Activated naive CD8-positive, alpha-beta T cell treated with anti-CD3 and anti-CD28 coated beads, Interleukin-2, amount 50 U/mL, for 24 hours (primary cell): Measurements from ENCODE around the gene UBE2Z.

Source experiments
- ATAC-seq: fragments of 150-1000 bp; cut with Tn5 transposase; one replicate; pipeline ENCODE4 v1.10.0; 2021
- DNase-seq: peaks from one replicate; pipeline ENCODE4 v3.0.0; 2021
- H3K27ac Mint-ChIP-seq: one replicate; pipeline ENCODE4 v1.8.0; 2021; ENCODE audit warnings: mild to moderate bottlenecking, mixed read lengths
- H3K27me3 Mint-ChIP-seq: one replicate; pipeline ENCODE4 v1.8.0; 2021; ENCODE audit warnings: mixed read lengths
- H3K36me3 Mint-ChIP-seq: one replicate; pipeline ENCODE4 v1.8.0; 2021; ENCODE audit warnings: low read depth, mixed read lengths
- H3K4me1 Mint-ChIP-seq: one replicate; pipeline ENCODE4 v1.8.0; 2021; ENCODE audit warnings: mixed read lengths
- H3K4me3 Mint-ChIP-seq: one replicate; pipeline ENCODE4 v1.8.0; 2021; ENCODE audit warnings: mild to moderate bottlenecking, moderate library complexity, mixed read lengths
- H3K9me3 Mint-ChIP-seq: one replicate; pipeline ENCODE4 v1.8.0; 2021; ENCODE audit warnings: mixed read lengths

Gene UBE2Z

GRCh38 chr17:48890086-48890485 lies 18.1 kb upstream of the UBE2Z start:
- H3K9me3 Mint-ChIP-seq, result no peaks in the 10 kb centered on the region
- H3K27ac Mint-ChIP-seq, result no peak overlapping the region
- DNase-seq (no peak), ATAC-seq (no peak)
- peaks cover 29% of the 10 kb centered on the region for H3K4me1 Mint-ChIP-seq
- peaks cover 3% of the 10 kb centered on the region for H3K27me3 Mint-ChIP-seq
- H3K4me3 Mint-ChIP-seq, result no peak overlapping the region
- peaks cover 19% of the 10 kb centered on the region for H3K36me3 Mint-ChIP-seq

GRCh38 chr17:48892940-48893645 lies 15.1 kb upstream of the UBE2Z start:
- peaks cover 3% of the 10 kb centered on the region for H3K27me3 Mint-ChIP-seq
- peaks cover 40% of the 10 kb centered on the region for H3K4me1 Mint-ChIP-seq
- H3K36me3 Mint-ChIP-seq, result peaks cover 39% of the 10 kb centered on the region
- H3K4me3 Mint-ChIP-seq, result peak overlapping the region; percentile 91
- ATAC-seq (no peak), DNase-seq (peak; percentile 18)
- H3K9me3 Mint-ChIP-seq, result no peaks in the 10 kb centered on the region
- peak overlapping the region; percentile 93 for H3K27ac Mint-ChIP-seq

GRCh38 chr17:48893646-48894508 lies 14.3 kb upstream of the UBE2Z start:
- DNase-seq, result no peak
- Mint-ChIP-seq H3K9me3 (no peaks in the 10 kb centered on the region), H3K36me3 (peaks cover 43% of the 10 kb centered on the region), H3K27ac (peak overlapping the region; percentile 93), H3K4me3 (peak overlapping the region; percentile 91), H3K27me3 (peaks cover 3% of the 10 kb centered on the region), H3K4me1 (peaks cover 40% of the 10 kb centered on the region)
- ATAC-seq, result no peak

GRCh38 chr17:48894886-48895285 lies 13.3 kb upstream of the UBE2Z start:
- Mint-ChIP-seq H3K27me3 (peaks cover 3% of the 10 kb centered on the region), H3K36me3 (peaks cover 43% of the 10 kb centered on the region), H3K4me1 (peaks cover 40% of the 10 kb centered on the region), H3K27ac (peak overlapping the region; percentile 59), H3K9me3 (no peaks in the 10 kb centered on the region), H3K4me3 (no peak overlapping the region)
- ATAC-seq (no peak), DNase-seq (no peak)

GRCh38 chr17:48901241-48901640 lies 7.0 kb upstream of the UBE2Z start:
- Mint-ChIP-seq H3K4me1 (peaks cover 3% of the 10 kb centered on the region), H3K36me3 (peaks cover 14% of the 10 kb centered on the region), H3K9me3 (no peaks in the 10 kb centered on the region), H3K27me3 (no peaks in the 10 kb centered on the region), H3K27ac (no peak overlapping the region), H3K4me3 (no peak overlapping the region)
- DNase-seq, result no peak
- ATAC-seq, result no peak

GRCh38 chr17:48903401-48903800 lies 4.8 kb upstream of the UBE2Z start:
- DNase-seq (no peak), ATAC-seq (no peak)
- peaks cover under 1% of the 10 kb centered on the region for H3K36me3 Mint-ChIP-seq
- peaks cover 7% of the 10 kb centered on the region for H3K4me1 Mint-ChIP-seq
- no peak overlapping the region for H3K4me3 Mint-ChIP-seq
- no peaks in the 10 kb centered on the region for H3K27me3 Mint-ChIP-seq
- no peaks in the 10 kb centered on the region for H3K9me3 Mint-ChIP-seq
- H3K27ac Mint-ChIP-seq, result no peak overlapping the region

GRCh38 chr17:48904428-48904827 lies 3.8 kb upstream of the UBE2Z start:
- Mint-ChIP-seq H3K27ac (no peak overlapping the region), H3K36me3 (peaks cover 3% of the 10 kb centered on the region), H3K27me3 (no peaks in the 10 kb centered on the region), H3K9me3 (no peaks in the 10 kb centered on the region), H3K4me3 (no peak overlapping the region), H3K4me1 (peaks cover 10% of the 10 kb centered on the region)
- DNase-seq, result no peak
- ATAC-seq, result no peak

GRCh38 chr17:48905987-48906515 lies 2.2 kb upstream of the UBE2Z start:
- Mint-ChIP-seq H3K4me3 (no peak overlapping the region), H3K36me3 (peaks cover 15% of the 10 kb centered on the region), H3K27me3 (no peaks in the 10 kb centered on the region), H3K9me3 (no peaks in the 10 kb centered on the region), H3K4me1 (peaks cover 26% of the 10 kb centered on the region), H3K27ac (peak overlapping the region; percentile 52)
- ATAC-seq (no peak), DNase-seq (no peak)

- Mint-ChIP-seq H3K36me3 (peaks cover 29% of the 10 kb centered on the region), H3K27me3 (no peaks in the 10 kb centered on the region), H3K4me1 (peaks cover 42% of the 10 kb centered on the region), H3K9me3 (no peaks in the 10 kb centered on the region), H3K4me3 (peak overlapping the region; percentile 98), H3K27ac (peak overlapping the region; percentile 91)
- ATAC-seq (no peak), DNase-seq (no peak)
Measured at GRCh38 chr17:48907713-48908046, 527 bp upstream of the UBE2Z start.

GRCh38 chr17:48908853-48909394 lies 717 bp downstream of the UBE2Z start:
- Mint-ChIP-seq H3K27ac (peak overlapping the region; percentile 96), H3K36me3 (peaks cover 41% of the 10 kb centered on the region), H3K4me3 (peak overlapping the region; percentile 98), H3K4me1 (peaks cover 54% of the 10 kb centered on the region), H3K27me3 (no peaks in the 10 kb centered on the region), H3K9me3 (no peaks in the 10 kb centered on the region)
- ATAC-seq, result peak; percentile 60
- DNase-seq, result peak; percentile 95

- Mint-ChIP-seq H3K36me3 (peaks cover 48% of the 10 kb centered on the region), H3K27me3 (no peaks in the 10 kb centered on the region), H3K27ac (peak overlapping the region; percentile 96), H3K9me3 (no peaks in the 10 kb centered on the region), H3K4me3 (peak overlapping the region; percentile 98), H3K4me1 (peaks cover 63% of the 10 kb centered on the region)
- DNase-seq (no peak), ATAC-seq (no peak)
Measured at GRCh38 chr17:48909783-48910182, 1.6 kb downstream of the UBE2Z start.

GRCh38 chr17:48910370-48910769 lies 2.2 kb downstream of the UBE2Z start:
- Mint-ChIP-seq H3K4me3 (peak overlapping the region; percentile 98), H3K36me3 (peaks cover 48% of the 10 kb centered on the region), H3K27me3 (no peaks in the 10 kb centered on the region), H3K27ac (peak overlapping the region; percentile 96), H3K9me3 (no peaks in the 10 kb centered on the region), H3K4me1 (peaks cover 68% of the 10 kb centered on the region)
- ATAC-seq (no peak), DNase-seq (no peak)

GRCh38 chr17:48912476-48912875 lies 4.3 kb downstream of the UBE2Z start:
- Mint-ChIP-seq H3K27me3 (no peaks in the 10 kb centered on the region), H3K27ac (peak overlapping the region; percentile 96), H3K36me3 (peaks cover 57% of the 10 kb centered on the region), H3K9me3 (no peaks in the 10 kb centered on the region), H3K4me3 (peak overlapping the region; percentile 9), H3K4me1 (peaks cover 83% of the 10 kb centered on the region)
- no peak for ATAC-seq
- no peak for DNase-seq

GRCh38 chr17:48915459-48916282 lies 7.5 kb downstream of the UBE2Z start:
- H3K9me3 Mint-ChIP-seq, result no peaks in the 10 kb centered on the region

More at GRCh38 chr17:48915459-48916282, 7.5 kb downstream of the UBE2Z start:
- peak; percentile 49 for DNase-seq
- H3K27me3 Mint-ChIP-seq, result no peaks in the 10 kb centered on the region
- ATAC-seq, result peak; percentile 98
- peak overlapping the region; percentile 93 for H3K27ac Mint-ChIP-seq
- H3K4me1 Mint-ChIP-seq, result peaks cover 64% of the 10 kb centered on the region
- H3K36me3 Mint-ChIP-seq, result peaks cover 59% of the 10 kb centered on the region
- H3K4me3 Mint-ChIP-seq, result peak overlapping the region; percentile 79
